Karpas-422 (cell line): ENCODE results near the gene FBRSL1. TPM values are rescaled to one million over a fixed set of nuclear protein-coding genes. Genes with fewer than 3 reads are reported as not detected.
"Not testable (repeated sequence)": the region's sequence is repeated elsewhere in the genome, so short reads cannot be mapped to it uniquely, and the experiment has no call there.

Experiments
- DNase-seq: peaks from one replicate; pipeline ENCODE4 v3.0.0-alpha.2; 2015
- H2AFZ ChIP-seq: fragments of 200-600 bp; sonication (generic); 2 replicates; pipeline ENCODE4 v1.6.1; 2014; ENCODE audit warnings: antibody characterized with exemption, low read length, mixed read lengths
- H3K27ac ChIP-seq: fragments of 200-600 bp; sonication (generic); 2 replicates; pipeline ENCODE4 v1.5.1; 2014; ENCODE audit warnings: mild to moderate bottlenecking, low read length, moderate library complexity
- H3K27me3 ChIP-seq: fragments of 200-600 bp; sonication (generic); 2 replicates; pipeline ENCODE4 v1.6.1; 2014; ENCODE audit warnings: low read length, mixed read lengths
- H3K36me3 ChIP-seq: fragments of 200-600 bp; sonication (generic); 2 replicates; pipeline ENCODE4 v1.6.1; 2014; ENCODE audit warnings: low read length, mixed read lengths; ENCODE audit not compliant: insufficient read depth
- H3K4me1 ChIP-seq: fragments of 200-600 bp; sonication (generic); 2 replicates; pipeline ENCODE4 v1.6.1; 2014; ENCODE audit warnings: mild to moderate bottlenecking, low read length, mixed read lengths
- H3K4me2 ChIP-seq: fragments of 200-600 bp; sonication (generic); 2 replicates; pipeline ENCODE4 v1.6.1; 2014; ENCODE audit warnings: low read length, low read depth, mild to moderate bottlenecking; ENCODE audit not compliant: poor library complexity, severe bottlenecking
- H3K4me3 ChIP-seq: fragments of 200-600 bp; sonication (generic); 2 replicates; pipeline ENCODE4 v1.5.1; 2014; ENCODE audit warnings: mild to moderate bottlenecking, antibody characterized with exemption, low read length, mixed read lengths
- H3K79me2 ChIP-seq: fragments of 200-600 bp; sonication (generic); 2 replicates; pipeline ENCODE4 v1.6.1; 2014; ENCODE audit warnings: mild to moderate bottlenecking, low read length, mixed read lengths
- H3K9ac ChIP-seq: fragments of 200-600 bp; sonication (generic); 2 replicates; pipeline ENCODE4 v1.6.0; 2014; ENCODE audit warnings: low read length
- H3K9me2 ChIP-seq: fragments of 200-600 bp; sonication (generic), shearing (Covaris generic); replicated peaks from 2 replicates; pipeline ENCODE4 v1.6.0; 2014; ENCODE audit warnings: mild to moderate bottlenecking, low read length, moderate library complexity; ENCODE audit not compliant: insufficient read depth
- H3K9me3 ChIP-seq: fragments of 300-700, 200-600 bp; sonication (generic); 2 replicates; pipeline ENCODE4 v1.6.1; 2014; ENCODE audit warnings: low read length, mixed read lengths
- H4K20me1 ChIP-seq: fragments of 200-600 bp; sonication (generic); 2 replicates; pipeline ENCODE4 v1.6.1; 2014; ENCODE audit warnings: mild to moderate bottlenecking, antibody characterized with exemption, low read length, low read depth; ENCODE audit not compliant: insufficient read depth
- total RNA-seq: library from RNA; depleted of rRNA; stranded (reverse); fragments of >200 nt; shearing (Covaris generic); gene quantifications from 2 replicates; pipeline ENCODE4 v1.2.3, GENCODE V29; 2014; ENCODE audit warnings: low replicate concordance

Gene FBRSL1
- total RNA-seq, 1 experiment from 2014 or later: 4.0 TPM

DNA sequence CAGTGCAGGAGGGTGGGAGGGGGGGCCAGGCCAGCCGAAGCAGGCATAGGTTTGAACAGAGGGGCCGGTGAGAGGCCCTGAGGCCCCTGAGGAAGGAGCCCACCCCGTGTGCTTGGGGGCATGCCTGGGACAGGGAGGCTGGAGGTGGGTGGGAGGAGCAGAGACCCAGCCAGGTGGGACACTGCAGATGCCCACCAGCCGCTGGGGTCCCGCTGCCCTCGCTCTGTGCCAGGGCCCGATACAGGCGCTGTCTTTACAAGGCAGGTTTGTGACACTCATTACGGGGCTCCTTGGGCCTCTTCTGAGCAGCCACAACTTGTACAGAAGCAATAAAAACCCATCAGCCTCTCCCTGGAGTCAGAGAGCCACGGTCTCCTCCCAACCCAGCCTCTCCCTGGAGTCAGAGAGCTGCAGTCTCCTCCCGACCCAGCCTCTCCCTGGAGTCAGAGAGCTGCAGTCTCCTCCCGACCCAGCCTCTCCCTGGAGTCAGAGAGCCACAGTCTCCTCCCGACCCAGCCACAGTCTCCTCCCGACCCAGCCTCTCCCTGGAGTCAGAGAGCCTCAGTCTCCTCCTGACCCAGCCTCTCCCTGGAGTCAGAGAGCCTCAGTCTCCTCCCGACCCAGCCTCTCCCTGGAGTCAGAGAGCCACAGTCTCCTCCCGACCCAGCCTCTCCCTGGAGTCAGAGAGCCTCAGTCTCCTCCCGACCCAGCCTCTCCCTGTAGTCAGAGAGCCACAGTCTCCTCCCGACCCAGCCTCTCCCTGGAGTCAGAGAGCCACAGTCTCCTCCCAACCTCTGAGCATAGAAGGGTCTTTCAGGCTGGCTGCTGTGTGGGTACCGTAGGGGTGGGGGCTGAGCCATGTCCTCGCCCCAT is 43.0 kb downstream of the FBRSL1 start:
- not testable (repeated sequence) for H3K4me2 ChIP-seq, H2AFZ ChIP-seq, H3K9ac ChIP-seq, H3K4me3 ChIP-seq, H3K4me1 ChIP-seq, H3K27ac ChIP-seq, H3K36me3 ChIP-seq, H3K79me2 ChIP-seq, H3K9me3 ChIP-seq, DNase-seq, H3K27me3 ChIP-seq, H4K20me1 ChIP-seq, H3K9me2 ChIP-seq

DNA sequence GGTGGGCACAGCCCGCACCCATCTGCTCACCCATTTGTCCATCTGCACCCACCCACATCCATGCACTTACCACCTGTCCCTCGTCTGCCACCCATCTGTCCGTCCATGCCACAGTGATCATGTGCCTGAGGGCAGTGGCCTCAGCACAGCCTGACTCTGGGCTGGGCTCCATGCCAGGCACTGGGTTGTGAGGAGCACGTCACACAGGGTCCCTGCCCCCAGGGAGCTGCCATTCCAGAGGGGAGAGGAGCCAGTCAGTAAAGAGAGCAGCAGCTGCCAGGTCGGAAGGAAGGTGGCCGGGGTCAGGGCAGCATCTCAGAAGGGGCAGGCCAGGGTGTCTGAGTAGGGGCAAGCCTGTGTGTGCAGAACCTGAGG is 43.6 kb downstream of the FBRSL1 start:
- no peaks in the 10 kb centered on the region for H3K36me3 ChIP-seq
- H3K9ac ChIP-seq: no peak overlapping the region
- H3K4me2 ChIP-seq: no peak overlapping the region
- no peak overlapping the region for H3K4me3 ChIP-seq
- no peaks in the 10 kb centered on the region for H3K79me2 ChIP-seq
- no peak for DNase-seq
- no peaks in the 10 kb centered on the region for H3K27me3 ChIP-seq
- peaks cover 8% of the 10 kb centered on the region; the same call in 1 of the 2 replicates for H3K9me3 ChIP-seq
- H3K9me2 ChIP-seq: no peaks in the 10 kb centered on the region
- no peak overlapping the region for H3K27ac ChIP-seq
- H2AFZ ChIP-seq: no peak overlapping the region
- H3K4me1 ChIP-seq: no peaks in the 10 kb centered on the region
- H4K20me1 ChIP-seq: no peaks in the 10 kb centered on the region

DNA sequence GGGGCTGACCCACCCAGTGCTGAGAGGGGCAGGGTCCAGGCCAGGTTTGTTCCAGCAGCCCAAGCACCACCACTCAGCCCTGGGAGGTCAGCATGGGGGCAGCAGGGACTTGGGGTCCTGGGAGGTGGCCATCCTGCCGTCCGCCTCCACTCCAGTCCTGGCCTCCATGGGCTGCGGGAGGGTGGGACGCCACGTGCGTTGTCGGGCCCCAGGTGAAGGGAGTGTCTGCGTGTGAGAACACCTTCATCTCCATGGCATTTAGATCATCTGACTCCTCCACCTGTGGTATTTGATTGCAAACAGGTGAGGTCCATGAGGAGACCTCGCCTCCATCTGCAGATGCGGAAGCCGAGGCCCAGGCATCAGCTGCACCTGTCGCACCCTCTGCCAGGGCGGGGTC is 44.1 kb downstream of the FBRSL1 start:
- H3K9me2 ChIP-seq: no peaks in the 10 kb centered on the region
- H3K27me3 ChIP-seq: no peaks in the 10 kb centered on the region
- no peaks in the 10 kb centered on the region for H4K20me1 ChIP-seq
- no peak overlapping the region for H3K4me3 ChIP-seq
- no peaks in the 10 kb centered on the region for H3K79me2 ChIP-seq
- H3K4me2 ChIP-seq: no peak overlapping the region
- H3K9me3 ChIP-seq: peaks cover 8% of the 10 kb centered on the region; the same call in 1 of the 2 replicates
- H3K4me1 ChIP-seq: no peaks in the 10 kb centered on the region
- no peak overlapping the region for H3K9ac ChIP-seq
- H2AFZ ChIP-seq: no peak overlapping the region
- DNase-seq: no peak
- no peak overlapping the region for H3K27ac ChIP-seq
- H3K36me3 ChIP-seq: no peaks in the 10 kb centered on the region

DNA sequence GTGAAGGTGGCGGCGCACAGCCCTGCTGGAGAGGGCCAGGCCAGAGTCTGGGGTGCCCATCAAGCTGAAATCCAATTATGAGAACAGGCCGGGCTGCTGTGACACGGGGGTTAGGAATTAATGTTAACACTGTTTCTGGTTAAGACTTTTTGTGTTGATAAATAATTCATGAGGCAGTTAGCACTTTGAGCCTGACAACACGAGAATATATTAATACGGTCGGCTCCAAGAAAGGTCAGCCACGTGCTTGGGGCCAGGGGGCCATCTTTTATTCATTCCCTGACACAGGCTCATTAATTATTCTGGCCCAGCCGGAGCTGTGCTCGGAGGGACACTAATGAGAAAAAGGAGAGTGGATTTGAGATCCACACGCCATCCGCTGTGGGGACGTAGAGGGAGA is 45.1 kb downstream of the FBRSL1 start:
- Histone ChIP-seq H3K4me1 (no peaks in the 10 kb centered on the region), H3K36me3 (no peaks in the 10 kb centered on the region), H4K20me1 (no peaks in the 10 kb centered on the region), H3K9me2 (no peaks in the 10 kb centered on the region), H3K27ac (no peak overlapping the region), H3K79me2 (no peaks in the 10 kb centered on the region), H2AFZ (no peak overlapping the region), H3K4me3 (no peak overlapping the region), H3K4me2 (no peak overlapping the region), H3K9ac (no peak overlapping the region), H3K27me3 (no peaks in the 10 kb centered on the region), H3K9me3 (peaks cover 8% of the 10 kb centered on the region; the same call in 1 of the 2 replicates)
- DNase-seq: no peak

DNA sequence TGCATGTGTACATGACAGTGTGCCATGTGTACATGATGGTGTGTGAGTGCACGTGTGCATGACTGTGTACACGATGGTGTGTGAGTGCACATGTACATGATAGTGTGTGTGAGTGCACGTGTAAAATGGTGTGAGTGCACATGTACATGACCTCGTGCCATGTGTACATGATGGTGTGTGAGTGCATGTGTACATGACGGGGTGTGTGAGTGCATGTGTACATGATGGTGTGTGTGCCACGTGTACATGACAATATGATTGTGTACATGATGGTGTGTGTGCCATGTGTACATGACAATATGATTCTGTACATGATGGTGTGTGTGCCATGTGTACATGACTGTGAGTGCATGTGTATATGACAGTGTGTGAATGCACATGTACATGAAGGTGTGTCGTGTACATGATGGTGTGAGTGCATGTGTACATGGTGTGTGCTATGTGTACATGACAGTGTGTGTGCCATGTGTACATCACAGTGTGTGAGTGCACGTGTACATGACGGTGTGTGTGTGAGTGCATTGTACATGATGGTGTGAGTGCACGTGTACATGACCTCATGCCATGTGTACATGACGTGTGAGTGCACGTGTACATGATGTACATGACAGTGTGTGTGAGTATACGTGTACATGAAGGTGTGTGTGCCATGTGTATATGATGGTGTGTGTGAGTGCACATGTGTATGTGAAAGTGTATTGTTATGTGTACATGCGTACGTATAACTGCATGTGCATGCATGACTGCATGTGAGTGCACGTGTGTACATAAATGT is 46.3 kb downstream of the FBRSL1 start:
- Histone ChIP-seq H3K4me3 (no peak overlapping the region), H3K36me3 (no peaks in the 10 kb centered on the region), H3K79me2 (no peaks in the 10 kb centered on the region), H3K9me3 (peaks cover 8% of the 10 kb centered on the region; the same call in 1 of the 2 replicates), H3K4me2 (no peak overlapping the region), H3K4me1 (no peaks in the 10 kb centered on the region), H2AFZ (no peak overlapping the region), H3K27ac (no peak overlapping the region), H4K20me1 (no peaks in the 10 kb centered on the region), H3K9ac (no peak overlapping the region), H3K9me2 (no peaks in the 10 kb centered on the region), H3K27me3 (no peaks in the 10 kb centered on the region)
- no peak for DNase-seq

DNA sequence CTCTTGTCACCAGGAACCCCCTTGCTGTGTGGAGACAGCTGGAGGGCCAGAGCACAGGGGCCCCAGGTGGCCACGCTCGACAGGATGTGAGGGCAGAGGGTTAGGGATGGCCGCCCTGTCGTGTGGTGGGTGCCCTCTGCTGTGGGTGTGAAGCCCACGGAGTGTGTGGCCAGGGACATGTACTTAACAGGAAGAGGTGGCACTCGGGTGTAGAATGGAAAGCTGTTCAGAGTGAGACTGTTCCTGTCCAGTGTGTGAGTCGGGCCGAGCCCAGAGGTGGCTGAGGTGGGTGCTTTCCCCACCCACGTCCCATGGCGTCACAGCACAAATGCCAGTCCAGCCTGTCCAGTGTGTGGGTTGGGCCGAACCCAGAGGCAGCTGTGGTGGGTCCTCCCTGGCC is 47.1 kb downstream of the FBRSL1 start:
- Histone ChIP-seq H3K27ac (no peak overlapping the region), H3K9me3 (peaks cover 8% of the 10 kb centered on the region; the same call in 1 of the 2 replicates), H3K9ac (no peak overlapping the region), H4K20me1 (no peaks in the 10 kb centered on the region), H3K4me2 (no peak overlapping the region), H3K27me3 (no peaks in the 10 kb centered on the region), H2AFZ (no peak overlapping the region), H3K36me3 (no peaks in the 10 kb centered on the region), H3K4me3 (no peak overlapping the region), H3K79me2 (no peaks in the 10 kb centered on the region), H3K4me1 (no peaks in the 10 kb centered on the region), H3K9me2 (no peaks in the 10 kb centered on the region)
- DNase-seq: no peak

DNA sequence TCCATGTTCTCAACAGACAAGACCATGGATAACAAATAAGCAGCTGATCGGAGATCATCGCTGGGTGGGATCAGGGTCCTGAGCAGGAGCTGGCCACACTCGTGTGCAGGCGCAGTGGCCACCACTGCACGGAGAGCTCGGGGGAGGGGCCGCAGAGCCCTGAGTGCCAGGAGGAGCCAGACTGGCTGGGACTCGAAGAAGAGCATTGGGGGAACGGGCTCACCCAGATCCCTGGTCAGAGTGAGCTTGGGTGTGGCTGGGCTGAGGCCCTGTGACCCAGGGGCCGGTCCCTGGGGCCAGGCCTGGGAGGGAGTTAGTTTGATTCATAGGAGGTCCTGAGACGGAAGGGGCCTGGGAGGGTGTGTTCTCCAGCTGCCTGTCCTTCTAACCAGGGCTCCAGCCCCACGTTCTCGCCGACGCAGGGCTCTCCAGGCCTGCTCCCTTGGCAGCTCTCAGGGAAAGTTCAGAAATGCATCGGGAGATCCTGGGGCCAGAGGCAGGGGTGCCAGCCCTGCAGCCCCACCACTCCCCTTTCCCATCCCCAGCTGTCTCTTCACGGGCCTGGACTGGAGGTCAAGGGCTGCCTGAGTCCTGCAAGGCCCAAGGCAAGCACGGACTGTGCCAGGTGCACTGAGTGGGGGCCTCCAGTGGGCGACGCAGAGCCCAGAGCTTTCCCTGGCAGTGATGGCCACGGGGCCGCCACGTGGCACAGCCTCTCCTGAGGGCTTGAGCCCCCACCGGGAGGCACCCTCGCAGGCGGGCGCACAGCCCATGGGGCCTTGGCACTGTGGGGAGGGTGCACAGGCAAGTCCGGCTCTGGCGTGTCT is 48.1 kb downstream of the FBRSL1 start:
- Histone ChIP-seq H3K36me3 (no peaks in the 10 kb centered on the region), H2AFZ (no peak overlapping the region), H3K79me2 (no peaks in the 10 kb centered on the region), H3K27me3 (no peaks in the 10 kb centered on the region), H3K27ac (no peak overlapping the region), H3K4me1 (no peaks in the 10 kb centered on the region), H3K9ac (no peak overlapping the region), H3K4me2 (no peak overlapping the region), H4K20me1 (no peaks in the 10 kb centered on the region), H3K4me3 (no peak overlapping the region), H3K9me3 (peaks cover 8% of the 10 kb centered on the region; the same call in 1 of the 2 replicates), H3K9me2 (no peaks in the 10 kb centered on the region)
- no peak for DNase-seq

DNA sequence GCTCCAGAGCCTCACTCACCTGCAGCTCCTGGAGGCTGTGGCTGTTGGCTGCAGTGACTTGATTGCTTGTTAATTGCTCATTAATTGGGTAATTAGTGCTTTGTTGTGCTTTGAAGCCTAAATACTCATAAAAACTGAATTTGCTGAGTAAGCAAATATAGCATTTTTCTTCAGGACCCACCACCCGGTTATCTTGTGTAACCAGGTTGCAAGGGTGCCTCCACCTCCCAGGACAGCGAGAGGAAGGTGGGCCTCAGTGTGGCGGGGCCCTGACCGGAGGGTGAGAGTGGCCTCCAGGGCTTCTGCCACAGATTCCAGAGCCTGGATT is 48.7 kb downstream of the FBRSL1 start:
- H4K20me1 ChIP-seq: no peaks in the 10 kb centered on the region
- no peak overlapping the region for H3K27ac ChIP-seq
- peaks cover 8% of the 10 kb centered on the region; the same call in 1 of the 2 replicates for H3K9me3 ChIP-seq
- no peak overlapping the region for H3K4me2 ChIP-seq
- no peaks in the 10 kb centered on the region for H3K9me2 ChIP-seq
- H3K4me3 ChIP-seq: no peak overlapping the region
- H3K9ac ChIP-seq: no peak overlapping the region
- DNase-seq: no peak
- no peak overlapping the region for H2AFZ ChIP-seq
- no peaks in the 10 kb centered on the region for H3K4me1 ChIP-seq
- H3K27me3 ChIP-seq: no peaks in the 10 kb centered on the region
- no peaks in the 10 kb centered on the region for H3K36me3 ChIP-seq
- no peaks in the 10 kb centered on the region for H3K79me2 ChIP-seq
